ENCODE data around the gene SYNPO2.
"Not testable (repeated sequence)": the region's sequence is repeated elsewhere in the genome, so short reads cannot be mapped to it uniquely, and the experiment has no call there.

The SYNPO2 gene

DNA sequence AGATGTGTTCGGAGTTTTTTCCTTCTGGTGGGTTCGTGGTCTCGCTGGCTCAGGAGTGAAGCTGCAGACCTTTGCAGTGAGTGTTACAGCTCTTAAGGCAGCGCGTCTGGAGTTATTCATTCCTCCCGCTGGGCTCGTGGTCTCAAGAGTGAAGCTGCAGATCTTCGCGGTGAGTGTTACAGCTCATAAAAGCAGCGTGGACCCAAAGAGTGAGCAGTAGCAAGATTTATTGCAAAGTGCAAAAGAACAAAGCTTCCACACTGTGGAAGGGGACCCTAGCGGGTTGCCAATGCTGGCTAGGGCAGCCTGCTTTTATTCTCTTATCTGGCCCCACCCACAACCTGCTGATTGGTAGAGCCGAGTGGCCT, 87.5 kb downstream of the SYNPO2 start:
- DNase-seq (ENCODE audit: low spot score) = not testable (repeated sequence)

- DNase-seq (ENCODE audit: low spot score) = not testable (repeated sequence)
Measured at GRCh38 chr4:118977100-118977499, 88.4 kb downstream of the SYNPO2 start.

- DNase-seq (ENCODE audit: low spot score) = no peak
Measured at GRCh38 chr4:118979712-118980111, 91.1 kb downstream of the SYNPO2 start.

GRCh38 chr4:118981171-118981838, 92.7 kb downstream of the SYNPO2 start:
- DNase-seq (ENCODE audit: low spot score) = peak; percentile 38

- peak; percentile 88 for DNase-seq (ENCODE audit: low spot score)
Measured at GRCh38 chr4:118981839-118982381, 93.3 kb downstream of the SYNPO2 start.

- DNase-seq (ENCODE audit: low spot score) = no peak
Measured at GRCh38 chr4:118983293-118983692, 94.6 kb downstream of the SYNPO2 start.

GRCh38 chr4:118983831-118984230, 95.2 kb downstream of the SYNPO2 start:
- no peak for DNase-seq (ENCODE audit: low spot score)

- no peak for DNase-seq (ENCODE audit: low spot score)
Measured at GRCh38 chr4:118985170-118986000, 96.7 kb downstream of the SYNPO2 start.

DNA sequence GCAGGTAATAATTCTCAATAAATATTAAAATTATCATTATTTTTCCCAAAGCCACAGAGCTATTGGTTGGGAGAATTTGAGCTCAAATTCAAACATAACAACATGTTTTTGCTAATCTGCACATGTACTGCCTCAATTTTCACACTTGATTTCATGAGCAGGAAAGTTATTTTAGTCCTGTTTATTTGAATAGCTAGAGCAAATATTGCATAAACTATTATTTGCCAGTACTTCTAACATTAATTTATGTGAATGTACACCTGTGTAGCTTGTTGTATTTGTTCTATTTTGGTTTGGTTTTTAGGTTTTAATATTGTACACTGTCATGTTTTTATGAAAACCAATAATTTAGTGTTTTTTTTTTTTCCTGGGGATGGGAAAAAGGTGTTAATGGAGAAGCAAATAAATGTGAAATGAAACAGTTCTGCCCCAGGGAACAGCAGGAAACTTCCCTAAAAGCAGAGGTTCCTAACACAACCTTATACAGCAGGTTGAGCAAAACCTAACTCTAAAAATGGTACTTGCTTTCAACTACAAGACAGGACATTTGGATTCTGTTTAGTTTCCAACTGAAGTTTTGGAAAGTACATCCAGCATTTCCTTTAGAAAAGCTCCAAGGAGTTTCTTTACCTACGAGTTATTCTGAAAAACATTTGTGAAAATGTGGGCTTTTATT, 99.4 kb downstream of the SYNPO2 start:
- DNase-seq (ENCODE audit: low spot score) = no peak

- no peak for DNase-seq (ENCODE audit: low spot score)
Measured at GRCh38 chr4:118988635-118988972, 100.0 kb downstream of the SYNPO2 start.

- peak; percentile 65 for DNase-seq (ENCODE audit: low spot score)
Measured at GRCh38 chr4:118989098-118990080, 100.7 kb downstream of the SYNPO2 start.

- no peak for DNase-seq (ENCODE audit: low spot score)
Measured at GRCh38 chr4:118991686-118992085, 103.0 kb downstream of the SYNPO2 start.

DNA sequence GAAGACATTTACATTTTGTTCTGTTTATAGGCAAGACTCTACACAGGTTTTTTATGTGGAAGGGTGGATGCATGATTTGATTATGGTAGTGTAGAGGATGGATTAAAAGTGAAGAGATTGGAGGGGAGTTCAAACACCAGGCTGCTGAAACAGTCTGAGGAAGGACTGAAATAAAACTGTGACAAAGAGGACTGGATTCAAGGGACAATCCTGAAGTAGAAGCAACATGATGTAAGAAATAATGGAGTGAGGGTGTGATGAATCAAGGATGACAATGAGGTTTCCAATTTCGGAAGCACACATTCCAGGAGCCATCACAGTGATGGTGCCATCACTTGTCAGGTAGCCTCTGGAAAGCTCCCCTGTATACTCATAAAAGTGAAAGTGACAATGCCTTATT, 103.5 kb downstream of the SYNPO2 start:
- DNase-seq (ENCODE audit: low spot score) = no peak

GRCh38 chr4:118993333-118993732, 104.7 kb downstream of the SYNPO2 start:
- no peak for DNase-seq (ENCODE audit: low spot score)

DNA sequence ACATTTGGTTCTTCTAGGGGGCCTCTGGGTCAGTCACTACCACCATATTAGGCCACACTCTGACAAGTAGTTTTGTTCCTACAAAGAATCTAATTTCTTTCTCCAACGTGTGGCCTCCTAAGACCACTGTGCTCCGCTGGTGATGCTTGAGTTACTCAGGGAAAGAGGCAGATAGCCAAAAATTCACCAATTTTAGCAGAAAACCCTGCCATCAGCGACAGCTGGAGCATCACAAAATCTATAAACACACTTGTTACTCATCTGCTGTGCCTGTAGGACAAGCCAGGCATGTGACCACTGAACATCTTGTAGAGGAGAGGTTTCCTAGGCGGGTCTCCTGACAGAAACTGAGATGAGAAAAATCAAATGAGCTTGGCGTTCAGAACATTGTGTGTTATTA, 105.4 kb downstream of the SYNPO2 start:
- DNase-seq (ENCODE audit: low spot score) = peak; percentile 35

DNA sequence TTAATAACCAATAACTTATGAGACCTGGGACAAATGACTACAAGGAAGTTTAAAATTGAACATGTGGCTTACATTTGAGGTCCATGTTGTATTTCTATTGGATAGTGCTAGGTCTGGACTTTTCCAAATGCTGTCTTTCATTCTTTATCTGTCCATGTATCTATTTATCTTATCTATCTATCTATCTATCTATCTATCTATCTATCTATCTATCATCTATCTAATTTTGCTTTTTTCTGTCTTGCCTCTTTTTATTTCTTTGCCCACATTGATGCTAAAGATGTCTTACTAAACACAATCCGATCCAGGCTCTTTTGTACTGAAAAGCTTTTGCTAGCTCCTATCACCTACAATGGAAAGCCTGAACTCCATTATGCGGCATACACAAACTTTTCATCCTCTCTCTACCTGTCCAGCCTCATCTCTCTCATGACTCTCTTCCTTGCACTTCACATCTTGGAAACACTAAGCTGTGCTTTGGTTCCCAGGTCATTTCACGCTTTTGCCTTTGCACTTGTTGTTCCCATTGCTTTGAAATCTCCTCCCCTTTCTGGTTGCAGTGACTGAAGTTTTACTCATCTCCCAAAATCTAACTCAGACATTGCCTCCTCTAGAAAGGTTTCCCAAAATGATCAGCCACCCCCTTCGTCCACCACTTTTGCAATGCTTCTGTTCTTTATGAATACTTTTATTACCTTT, 107.2 kb downstream of the SYNPO2 start:
- DNase-seq (ENCODE audit: low spot score) = no peak

DNA sequence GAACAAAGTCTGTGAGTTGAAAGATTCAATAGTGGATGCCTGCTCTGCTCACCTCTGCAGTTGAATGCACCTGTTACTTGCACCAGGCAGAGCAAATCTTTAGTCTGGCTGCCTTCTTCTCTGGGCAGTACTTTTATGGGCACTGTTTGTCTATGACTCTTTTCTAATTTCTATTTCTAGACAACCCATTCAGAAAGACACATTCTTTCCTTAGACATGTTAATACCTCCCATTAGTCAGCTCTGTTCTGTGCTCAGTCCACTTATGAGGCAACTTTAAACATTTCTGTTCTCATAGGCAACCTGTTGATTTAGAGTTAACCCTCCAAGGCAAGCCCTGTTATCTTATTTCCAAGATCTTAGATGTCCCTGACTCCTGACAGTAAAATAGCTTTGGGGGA, 108.9 kb downstream of the SYNPO2 start:
- peak; percentile 32 for DNase-seq (ENCODE audit: low spot score)

DNA sequence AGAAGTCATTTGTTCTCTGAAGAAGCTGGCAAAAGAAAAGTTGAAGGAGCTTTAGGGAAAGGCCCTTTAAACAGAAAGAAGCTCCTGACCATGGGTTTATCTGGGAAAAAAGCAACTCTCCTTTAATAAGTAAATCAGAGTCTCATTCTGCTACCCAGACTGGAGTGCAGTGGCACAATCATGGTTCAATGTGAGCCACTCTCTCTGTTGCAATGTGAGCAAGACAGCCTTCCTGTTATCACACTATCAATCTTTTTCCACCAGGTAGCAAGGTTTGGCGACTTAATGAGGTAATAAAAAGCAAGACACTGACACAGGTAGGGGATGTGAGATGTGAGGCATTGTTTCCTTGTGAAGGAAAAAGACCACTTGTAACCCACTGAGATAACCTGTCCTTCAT, 111.3 kb downstream of the SYNPO2 start:
- DNase-seq (ENCODE audit: low spot score) = no peak

- no peak for DNase-seq (ENCODE audit: low spot score)
Measured at GRCh38 chr4:119000400-119000799, 111.7 kb downstream of the SYNPO2 start.

DNA sequence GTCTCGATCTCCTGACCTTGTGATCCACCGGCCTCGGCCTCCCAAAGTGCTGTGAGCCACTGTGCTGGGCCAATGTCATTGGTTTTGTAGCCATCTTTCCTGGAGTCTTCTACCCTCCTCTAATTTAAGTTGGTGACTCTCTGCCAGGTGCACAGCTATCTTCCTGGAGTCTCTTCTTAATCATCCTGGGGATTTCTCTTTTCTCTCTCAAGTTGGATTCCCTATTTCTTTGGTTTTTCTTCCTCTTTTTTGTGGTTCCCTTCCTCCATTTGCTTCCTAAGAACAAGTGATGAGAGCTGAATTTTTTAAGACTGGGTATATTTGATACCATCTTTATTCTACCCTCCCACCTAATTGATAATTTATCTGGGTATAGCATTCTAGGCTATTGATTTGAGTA, 113.8 kb downstream of the SYNPO2 start:
- DNase-seq (ENCODE audit: low spot score) = no peak

- DNase-seq (ENCODE audit: low spot score) = not testable (repeated sequence)
Measured at GRCh38 chr4:119003001-119003400, 114.3 kb downstream of the SYNPO2 start.

All from hepatic stellate cell (primary cell).